Transverse colon (tissue), 4 donors: ENCODE results near the gene COG4.

ENCODE experiments used
- POLR2AphosphoS5 ChIP-seq, 3 donors: sonication (generic); formaldehyde crosslinking; IDR thresholded peaks; one replicate each; pipeline ENCODE4 v1.6.1; 2016; ENCODE audit warnings: antibody characterized with exemption in 3 of 3
- TF ChIP-seq, protein P1 (sequence below), 5 experiments: fragments of 200-600 bp in 3 of 5; fragments of 450-650 bp in 2 of 5; sonication (generic) in 3 of 5; IDR thresholded peaks; 1 replicate in 2 of 5; 2 replicates in 3 of 5; pipeline ENCODE4 v1.5.1; 2016 to 2017; ENCODE audit warnings: antibody characterized with exemption in 5 of 5, inconsistent platforms in 3 of 5, mild to moderate bottlenecking in 2 of 5, moderate library complexity in 1 of 5

DNA sequence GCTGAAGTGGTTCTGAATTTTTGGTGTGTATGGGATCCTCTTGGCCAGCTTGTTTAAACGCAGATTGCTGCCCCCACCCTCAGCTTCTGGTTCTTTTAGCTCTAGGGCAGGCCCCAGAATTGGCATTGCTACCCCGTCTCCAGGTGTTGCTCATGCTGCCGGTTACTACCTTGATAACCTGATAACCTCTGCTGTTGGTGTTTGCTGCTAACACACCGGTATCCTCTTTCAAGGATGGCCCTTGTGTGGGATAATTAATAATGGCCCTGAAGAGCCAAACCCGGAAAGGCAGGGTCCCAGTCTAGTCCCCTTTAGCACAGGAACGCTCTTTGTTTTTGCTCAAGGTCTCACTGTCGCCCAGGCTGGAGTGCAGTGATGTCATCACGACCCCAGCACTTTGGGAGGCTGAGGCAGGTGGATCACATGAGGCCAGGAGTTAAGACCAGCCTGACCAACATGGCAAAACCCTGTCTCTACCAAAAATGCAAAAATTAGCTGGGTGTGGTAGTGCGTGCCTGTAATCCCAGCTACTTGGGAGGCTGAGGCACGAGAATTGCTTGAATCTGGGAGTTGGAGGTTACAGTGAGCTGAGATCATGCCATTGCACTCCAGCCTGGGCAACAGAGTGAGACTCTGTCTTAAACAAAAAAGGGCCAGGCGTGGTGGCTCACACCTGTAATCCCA, 83.2 kb downstream of the COG4 start:
- TF ChIP-seq, protein P1, sequence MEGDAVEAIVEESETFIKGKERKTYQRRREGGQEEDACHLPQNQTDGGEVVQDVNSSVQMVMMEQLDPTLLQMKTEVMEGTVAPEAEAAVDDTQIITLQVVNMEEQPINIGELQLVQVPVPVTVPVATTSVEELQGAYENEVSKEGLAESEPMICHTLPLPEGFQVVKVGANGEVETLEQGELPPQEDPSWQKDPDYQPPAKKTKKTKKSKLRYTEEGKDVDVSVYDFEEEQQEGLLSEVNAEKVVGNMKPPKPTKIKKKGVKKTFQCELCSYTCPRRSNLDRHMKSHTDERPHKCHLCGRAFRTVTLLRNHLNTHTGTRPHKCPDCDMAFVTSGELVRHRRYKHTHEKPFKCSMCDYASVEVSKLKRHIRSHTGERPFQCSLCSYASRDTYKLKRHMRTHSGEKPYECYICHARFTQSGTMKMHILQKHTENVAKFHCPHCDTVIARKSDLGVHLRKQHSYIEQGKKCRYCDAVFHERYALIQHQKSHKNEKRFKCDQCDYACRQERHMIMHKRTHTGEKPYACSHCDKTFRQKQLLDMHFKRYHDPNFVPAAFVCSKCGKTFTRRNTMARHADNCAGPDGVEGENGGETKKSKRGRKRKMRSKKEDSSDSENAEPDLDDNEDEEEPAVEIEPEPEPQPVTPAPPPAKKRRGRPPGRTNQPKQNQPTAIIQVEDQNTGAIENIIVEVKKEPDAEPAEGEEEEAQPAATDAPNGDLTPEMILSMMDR (IDR thresholded peaks at IDR 0.05): no peak
- no peak for TF ChIP-seq POLR2AphosphoS5 (IDR thresholded peaks at IDR 0.05)
